Motor neuron (in vitro differentiated cells): ENCODE data around the gene FSHR. TPM values are rescaled to one million over a fixed set of nuclear protein-coding genes. Genes with fewer than 3 reads are reported as not detected.

Source experiments
- ATAC-seq, 8 experiments: fragments of 200-7000 bp; cut with Tn5 transposase; replicated peaks in 6 of 8; 2 replicates each; pipeline ENCODE4 v1.8.0; 2021; ENCODE audit warnings: mild to moderate bottlenecking in 8 of 8, moderate library complexity in 8 of 8
- H3K27ac ChIP-seq, 2 donors: fragments of 250-450 bp; sonication (Bioruptor Pico); 2 replicates each; pipeline ENCODE4 v1.9.0; 2021; ENCODE audit warnings: antibody characterized with exemption in 2 of 2, mild to moderate bottlenecking in 2 of 2, moderate library complexity in 1 of 2
- H3K4me1 ChIP-seq, 2 donors: fragments of 250-450 bp; sonication (Bioruptor Pico); replicated peaks in 1 of 2; 2 replicates each; pipeline ENCODE4 v1.6.1; 2021; ENCODE audit warnings: antibody characterized with exemption in 2 of 2, mild to moderate bottlenecking in 2 of 2, moderate library complexity in 1 of 2
- H3K4me3 ChIP-seq, 5 donors: fragments of 250-450 bp; sonication (Bioruptor Pico); 2 replicates each; pipeline ENCODE4 v1.9.0; 2021; ENCODE audit warnings: antibody characterized with exemption in 5 of 5, mild to moderate bottlenecking in 5 of 5, moderate library complexity in 4 of 5
- WGBS, 10 experiments: fragments of 450-650 bp; shearing (Covaris generic); methylation state at CpG; one replicate each; pipeline ENCODE4 v1.0.0; 2022; 5-methylcytosine and 5-hydroxymethylcytosine counted together
- in situ Hi-C, 9 experiments: fragments of 400-800 bp; cut with MboI; loops; one replicate each; pipeline ENCODE4 v1.15.0; 2021; ENCODE audit warnings: low sequenced_read_pairs in 9 of 9, low pct_unique_long_range_greater_than_20kb in 2 of 9; ENCODE audit not compliant: unreplicated experiment in 9 of 9
- total RNA-seq, 8 experiments: library from RNA; unstranded; fragments of 300-600 nt; gene quantifications; 2 replicates each; pipeline versions ENCODE4 v1.2.3 to v1.2.4, GENCODE V29; 2022

FSHR gene
- total RNA-seq, 8 experiments from 2014 or later: 0.05 to 0.31 (median 0.17) TPM; not detected in 4

DNA sequence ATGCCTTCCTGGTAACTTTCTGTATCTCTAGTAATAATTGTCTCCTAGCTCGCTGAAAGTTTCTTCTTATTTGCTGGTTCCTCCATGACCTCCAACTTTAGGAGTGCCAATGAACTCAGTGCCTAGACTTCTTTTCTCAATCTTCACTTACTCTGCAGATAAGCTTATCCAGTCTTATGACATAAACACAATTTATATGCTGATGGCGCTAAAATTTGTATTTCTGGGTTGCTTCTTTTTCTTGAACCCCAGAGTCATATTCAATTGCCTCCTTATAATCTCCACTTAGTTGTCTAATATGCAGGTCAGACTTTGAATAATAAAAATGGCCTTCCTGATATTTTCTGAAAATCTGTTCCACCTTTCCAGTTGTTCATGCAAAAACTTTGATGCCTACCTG lies 182.5 kb downstream of the FSHR start:
- Histone ChIP-seq H3K4me3 (no peak overlapping the region), H3K4me1 (no peaks in the 10 kb centered on the region), H3K27ac (no peak overlapping the region)
- ATAC-seq: no peak
- in situ Hi-C loops: no loop called here
- WGBS, 10 experiments: 13 to 100% (median 73%) methylated on average over 2 of the region's 2 CpGs

DNA sequence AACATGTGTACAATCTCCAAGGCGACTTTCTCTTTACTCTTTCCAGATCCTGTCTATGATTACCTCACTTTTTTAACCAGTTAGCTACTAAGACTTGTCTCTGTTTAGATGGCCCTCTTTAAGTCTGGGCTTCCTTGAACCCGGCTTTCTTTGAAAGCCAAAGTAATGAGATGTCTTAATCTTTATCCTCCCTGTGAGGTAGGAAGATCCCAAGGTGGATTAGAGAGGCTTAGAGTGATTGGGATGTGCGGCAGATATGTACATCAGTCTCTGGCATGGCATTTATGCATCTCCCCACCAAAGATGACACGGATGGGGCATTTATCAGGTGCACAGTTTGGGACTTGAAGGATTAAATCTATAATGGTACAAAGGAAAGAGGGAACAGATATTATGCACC lies 186.3 kb downstream of the FSHR start:
- Histone ChIP-seq H3K27ac (no peak overlapping the region), H3K4me1 (no peaks in the 10 kb centered on the region), H3K4me3 (no peak overlapping the region)
- WGBS, 10 experiments: 0 to 93% (median 36%) methylated on average over 1 to 4 of the region's 4 CpGs; no CpG with 5 or more reads in 2 of the 10 experiments
- in situ Hi-C loops: no loop called here
- ATAC-seq: no peak

DNA sequence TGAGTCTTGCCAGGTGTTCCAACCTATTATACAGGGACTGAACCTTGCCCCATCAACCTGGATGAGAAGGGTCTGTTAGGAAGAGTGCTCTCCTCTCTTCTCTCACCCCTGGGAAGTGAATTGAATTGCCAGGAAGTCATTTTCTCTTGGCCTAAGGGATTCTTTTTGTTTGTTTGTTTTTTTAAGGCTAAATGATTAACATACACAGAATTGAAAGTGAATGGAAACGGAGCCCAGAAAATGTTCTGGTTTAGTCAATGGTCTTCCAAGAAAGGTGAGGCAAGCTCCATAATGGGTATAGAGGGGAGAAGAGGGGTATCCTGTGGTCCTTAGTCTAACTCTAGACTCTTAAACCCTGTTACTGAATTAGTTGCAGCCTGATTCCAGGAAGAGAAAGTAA lies 189.1 kb downstream of the FSHR start:
- H3K27ac ChIP-seq: no peak overlapping the region
- WGBS, 10 experiments: 0 to 67% (median 37%) methylated on average over 1 of the region's 1 CpG; no CpG with 5 or more reads in 4 of the 10 experiments
- in situ Hi-C loops: no loop called here
- peaks cover 0 to 7% of the 10 kb centered on the region in 2 donors for H3K4me1 ChIP-seq
- no peak for ATAC-seq
- H3K4me3 ChIP-seq: no peak overlapping the region

DNA sequence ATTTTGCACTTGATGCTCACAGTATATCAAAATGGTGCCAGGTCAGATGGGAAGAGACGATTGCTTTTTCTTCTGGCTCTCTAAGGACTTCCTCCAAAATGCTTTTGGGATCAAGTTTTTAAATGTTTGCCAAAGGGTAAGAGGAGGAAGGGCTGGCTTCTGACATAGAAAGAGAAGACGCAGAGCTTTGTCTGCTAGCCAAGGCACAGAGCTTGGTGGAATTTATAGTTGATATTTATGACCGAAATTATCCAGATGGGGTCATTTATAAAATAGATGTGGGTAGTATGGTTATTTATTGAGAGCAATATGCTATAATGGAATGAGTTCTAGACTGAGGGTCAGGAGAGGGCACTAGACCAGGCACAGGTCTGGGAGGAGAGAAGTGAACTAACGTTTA lies 193.3 kb downstream of the FSHR start:
- in situ Hi-C loops: no loop called here
- H3K27ac ChIP-seq: no peak overlapping the region
- 7 to 100% (median 85%) methylated on average over 1 to 4 of the region's 4 CpGs; no CpG with 5 or more reads in 2 of the 10 experiments for WGBS, 10 experiments
- H3K4me1 ChIP-seq: peaks cover 0 to 7% of the 10 kb centered on the region in 2 donors
- no peak for ATAC-seq
- no peak overlapping the region for H3K4me3 ChIP-seq

DNA sequence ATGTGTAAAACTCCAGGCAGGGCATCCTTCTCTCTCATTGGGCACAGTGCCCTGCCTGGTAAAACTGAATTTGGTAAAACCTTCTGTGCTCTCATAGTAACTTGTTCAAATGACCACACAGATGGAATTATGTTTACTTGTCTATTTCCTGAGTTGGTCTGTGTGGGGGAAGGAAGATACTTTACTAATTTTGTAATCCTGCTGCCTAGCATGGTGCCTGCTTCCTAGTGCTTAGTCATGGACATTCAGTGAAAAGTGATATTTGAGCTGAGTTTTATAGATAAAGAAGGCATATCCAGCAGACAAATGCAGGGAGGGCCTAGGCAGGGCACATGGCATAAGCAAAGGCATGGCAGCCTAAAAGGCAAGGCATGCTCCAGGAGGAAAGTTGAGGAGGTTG lies 199.4 kb downstream of the FSHR start:
- Histone ChIP-seq H3K4me3 (no peak overlapping the region), H3K4me1 (no peaks in the 10 kb centered on the region), H3K27ac (no peak overlapping the region)
- no peak for ATAC-seq
- in situ Hi-C loops: no loop called here

DNA sequence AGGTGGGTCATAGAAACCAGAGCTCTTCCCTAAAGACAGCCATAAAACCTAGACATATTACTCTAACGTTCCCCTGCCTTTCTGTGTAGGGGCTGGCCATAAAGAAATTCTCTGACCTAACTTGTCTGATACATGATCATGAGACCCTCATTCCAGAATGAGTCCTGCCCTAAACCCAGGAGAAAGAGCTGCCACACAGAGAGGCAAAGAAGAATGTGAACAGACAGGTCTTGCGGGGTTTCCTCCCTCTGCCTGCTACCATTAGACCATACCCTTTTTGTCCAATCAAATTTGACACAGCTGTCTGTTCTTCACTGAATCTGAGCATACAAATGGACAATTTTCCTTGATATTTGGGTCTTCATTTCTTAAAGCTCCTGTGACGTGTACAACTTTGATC lies 200.0 kb downstream of the FSHR start:
- in situ Hi-C loops: no loop called here
- no peak overlapping the region for H3K27ac ChIP-seq
- WGBS, 10 experiments: 0 to 100% (median 73%) methylated on average over 1 to 3 of the region's 3 CpGs; no CpG with 5 or more reads in 1 of the 10 experiments
- no peaks in the 10 kb centered on the region for H3K4me1 ChIP-seq
- no peak for ATAC-seq
- no peak overlapping the region for H3K4me3 ChIP-seq

DNA sequence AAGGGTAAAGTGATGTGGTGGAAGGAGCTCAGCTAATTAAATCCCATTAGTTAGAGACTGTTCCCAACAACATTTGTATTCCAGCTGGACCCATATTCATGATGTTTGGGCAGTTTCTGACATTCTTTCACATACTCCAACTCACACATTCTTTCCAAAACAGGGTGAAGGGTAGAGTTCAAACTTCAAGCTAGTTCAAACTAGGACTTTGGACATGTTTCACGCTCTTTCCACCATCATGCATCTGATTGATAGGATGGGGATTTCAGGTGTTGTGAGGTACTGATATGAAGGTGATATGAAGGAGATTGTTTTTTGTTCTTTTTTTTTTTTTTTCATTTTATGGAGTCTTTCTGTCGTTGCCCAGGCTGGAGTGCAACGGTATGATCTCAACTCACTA lies 201.7 kb downstream of the FSHR start:
- H3K4me3 ChIP-seq: no peak overlapping the region
- no peak for ATAC-seq
- 43 to 100% (median 73%) methylated on average over 1 to 3 of the region's 3 CpGs; no CpG with 5 or more reads in 5 of the 10 experiments for WGBS, 10 experiments
- no peaks in the 10 kb centered on the region for H3K4me1 ChIP-seq
- H3K27ac ChIP-seq: no peak overlapping the region
- in situ Hi-C loops: no loop called here

DNA sequence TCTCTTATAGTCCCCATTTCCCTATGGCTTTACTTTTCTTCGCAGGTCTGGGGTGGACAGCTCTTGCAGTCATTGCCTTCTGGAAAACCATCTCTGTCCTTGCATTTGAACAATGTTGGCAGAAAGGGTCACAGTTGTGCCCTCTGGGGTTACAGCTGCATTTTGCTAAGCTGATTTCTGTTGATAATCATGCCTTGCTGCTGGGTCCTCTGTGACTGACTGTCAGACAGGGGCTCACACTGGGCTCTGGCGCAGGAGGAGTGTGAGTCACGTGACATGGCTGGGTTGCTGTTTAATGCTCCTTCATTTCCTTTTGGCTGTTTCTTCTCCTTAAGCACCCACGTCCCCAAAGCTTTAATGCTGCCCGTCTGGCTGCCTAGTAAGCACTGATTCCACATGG lies 202.2 kb downstream of the FSHR start:
- in situ Hi-C loops: no loop called here
- peak in 1 of 8 experiments; percentile 36 for ATAC-seq

DNA sequence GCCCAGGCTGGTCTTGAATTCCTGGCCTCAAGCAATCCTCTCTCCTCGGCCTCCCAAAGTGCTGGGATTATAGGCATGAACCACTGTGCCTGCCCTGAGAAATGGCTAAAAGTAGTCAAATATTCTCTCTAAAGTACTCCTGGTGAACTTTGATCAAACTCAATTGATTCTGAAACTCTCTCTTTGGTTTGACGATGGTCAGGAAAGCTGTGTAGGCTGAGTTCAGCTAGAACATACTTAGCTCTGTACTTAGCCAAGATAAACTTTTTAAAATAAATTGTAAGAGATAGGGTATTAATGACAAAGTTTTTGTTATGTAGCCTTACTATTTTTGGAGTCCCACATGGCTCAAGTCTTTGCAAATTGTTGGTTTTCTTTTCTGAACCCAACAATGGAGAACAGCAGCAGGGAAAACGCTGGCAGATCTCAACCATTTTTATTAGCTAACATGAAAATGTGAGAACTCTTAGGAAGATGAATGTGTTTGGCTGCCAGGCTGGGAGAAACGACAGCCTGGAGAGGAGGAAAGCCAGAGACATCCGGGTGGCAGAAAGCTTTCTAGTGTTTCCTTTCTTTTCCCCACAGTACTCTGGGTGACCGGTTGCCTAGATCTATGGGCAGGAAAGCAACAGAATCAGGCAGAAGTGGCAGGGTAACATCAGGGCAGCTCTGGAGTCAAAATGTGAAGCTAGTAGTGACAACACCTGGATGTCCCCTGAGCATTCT lies 205.8 kb downstream of the FSHR start:
- no peak overlapping the region for H3K27ac ChIP-seq
- no peaks in the 10 kb centered on the region for H3K4me1 ChIP-seq
- peak in 1 of 8 experiments; percentile 71 for ATAC-seq
- in situ Hi-C loops: loop anchor here in 4 of 9 experiments (10.0 to 25.0 kb wide), 4 partner anchors 336 to 1539 kb away; partner anchors contain the start of gene GTF2A1L (in 1 of the 4)
- WGBS, 10 experiments: 0 to 100% (median 68%) methylated on average over 1 to 6 of the region's 6 CpGs; no CpG with 5 or more reads in 1 of the 10 experiments
- no peak overlapping the region for H3K4me3 ChIP-seq

More for the DNA sequence above, 202.2 kb downstream of the FSHR start:
- Histone ChIP-seq H3K4me3 (no peak overlapping the region), H3K4me1 (no peaks in the 10 kb centered on the region), H3K27ac (no peak overlapping the region)
- 0 to 100% (median 55%) methylated on average over 1 to 5 of the region's 5 CpGs; no CpG with 5 or more reads in 2 of the 10 experiments for WGBS, 10 experiments

DNA sequence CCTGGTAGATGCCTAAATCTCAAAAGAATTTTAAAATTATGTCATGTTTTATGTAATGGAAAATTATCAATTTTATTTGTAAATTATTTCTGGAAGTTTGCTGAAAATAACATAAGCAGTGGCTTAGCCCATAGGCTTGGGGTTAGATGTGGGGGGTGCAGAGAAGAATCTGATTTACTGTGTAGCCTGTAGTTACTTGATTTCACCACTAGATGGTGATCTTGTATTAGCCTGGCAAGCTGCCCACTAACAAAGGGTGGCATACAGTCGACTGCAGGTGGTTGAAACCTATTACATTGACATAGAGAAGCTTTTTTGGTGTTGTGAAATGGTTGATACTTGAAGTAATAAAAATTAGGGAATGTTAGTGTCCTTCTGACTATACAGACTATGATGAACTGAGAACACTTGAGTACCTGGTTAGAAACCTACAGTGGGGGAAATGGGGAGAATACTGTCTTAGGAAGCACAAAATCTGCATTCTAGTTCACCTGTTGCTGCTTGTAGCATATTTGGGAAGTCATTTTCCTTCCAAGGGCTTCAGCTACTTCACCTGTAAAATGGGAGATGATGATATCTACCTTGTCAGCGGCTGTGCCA lies 207.8 kb downstream of the FSHR start:
- peaks cover 0 to 3% of the 10 kb centered on the region in 2 donors for H3K4me1 ChIP-seq
- in situ Hi-C loops: loop anchor here in 4 of 9 experiments (10.0 to 25.0 kb wide), 4 partner anchors 334 to 1541 kb away; partner anchors contain the start of gene GTF2A1L (in 1 of the 4)

DNA sequence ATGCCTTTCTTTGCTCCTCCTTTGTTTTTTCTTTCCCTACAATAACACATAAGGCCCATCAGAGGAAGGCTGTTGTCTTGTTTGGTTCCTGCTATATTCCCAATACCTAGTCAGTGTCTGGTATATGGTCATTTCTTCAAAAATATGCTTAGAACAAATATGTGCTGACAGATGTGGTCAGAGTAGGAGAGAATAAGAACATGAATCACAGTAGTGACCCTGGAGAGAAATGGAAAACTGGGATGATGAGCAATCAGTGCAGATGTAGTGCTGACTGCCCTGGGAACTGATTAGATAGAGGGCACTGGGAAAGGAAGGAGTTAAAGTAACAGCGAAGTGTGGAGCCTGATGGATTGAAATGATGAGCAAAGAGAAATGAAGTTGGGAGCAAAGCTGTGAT lies 209.4 kb downstream of the FSHR start:
- WGBS, 10 experiments: 0 to 100% (median 50%) methylated on average over 1 of the region's 1 CpG; no CpG with 5 or more reads in 5 of the 10 experiments
- Histone ChIP-seq H3K4me3 (no peak overlapping the region), H3K27ac (no peak overlapping the region), H3K4me1 (peaks cover 10 to 12% of the 10 kb centered on the region in 2 donors)
- ATAC-seq: no peak
- in situ Hi-C loops: loop anchor here in 4 of 9 experiments (10.0 to 25.0 kb wide), 4 partner anchors 333 to 1542 kb away; partner anchors contain the start of gene GTF2A1L (in 1 of the 4)

More for the DNA sequence above, 207.8 kb downstream of the FSHR start:
- WGBS, 10 experiments: 40 to 100% (median 78%) methylated on average over 1 to 2 of the region's 2 CpGs; no CpG with 5 or more reads in 4 of the 10 experiments
- H3K27ac ChIP-seq: no peak overlapping the region
- ATAC-seq: peak; percentile 75 to 91 (median 84)
- no peak overlapping the region for H3K4me3 ChIP-seq

DNA sequence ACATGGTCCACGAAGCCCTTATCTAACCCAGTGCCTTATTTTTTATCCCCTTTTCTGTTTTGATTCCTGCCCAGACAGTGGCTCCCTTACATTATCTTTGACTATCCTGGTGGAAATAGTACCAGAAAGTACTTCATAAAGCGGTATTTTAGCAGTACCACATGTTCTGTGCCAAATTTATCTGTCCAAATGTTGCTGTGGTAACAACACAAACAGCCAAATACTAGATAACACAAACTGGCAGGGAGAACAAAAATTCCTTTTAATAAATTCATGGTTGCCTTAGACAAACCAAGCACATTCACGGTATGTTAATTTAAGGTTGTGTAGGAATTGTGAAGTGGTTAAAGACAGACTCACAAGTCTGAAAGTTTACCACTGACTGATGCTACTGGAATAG lies 210.9 kb downstream of the FSHR start:
- ATAC-seq: no peak
- peaks cover 12% of the 10 kb centered on the region in 2 donors for H3K4me1 ChIP-seq
- no peak overlapping the region for H3K4me3 ChIP-seq
- no peak overlapping the region for H3K27ac ChIP-seq
- in situ Hi-C loops: loop anchor here in 4 of 9 experiments (10.0 to 25.0 kb wide), 4 partner anchors 331 to 1544 kb away; partner anchors contain the start of gene GTF2A1L (in 1 of the 4)
- 13 to 100% (median 92%) methylated on average over 2 to 3 of the region's 3 CpGs; no CpG with 5 or more reads in 3 of the 10 experiments for WGBS, 10 experiments

DNA sequence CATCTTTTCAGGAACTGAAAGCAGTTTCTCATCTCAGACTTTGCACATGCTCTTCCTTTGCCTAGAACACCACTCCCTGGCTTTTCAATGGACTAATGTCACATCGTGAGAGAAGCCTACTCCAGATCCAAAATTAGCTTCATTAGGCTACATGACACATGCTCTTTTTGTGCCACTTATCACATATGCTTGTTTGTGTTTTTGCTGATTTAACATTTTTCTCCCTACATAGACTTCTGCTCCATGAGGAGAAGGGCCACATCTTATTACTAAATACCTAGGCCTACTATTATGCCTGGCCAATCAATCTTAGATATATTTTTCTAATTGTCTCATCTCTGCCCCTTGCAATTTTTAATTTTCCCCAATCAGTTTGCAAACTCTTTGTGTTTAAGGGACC lies 212.4 kb downstream of the FSHR start:
- no peak for ATAC-seq
- in situ Hi-C loops: loop anchor here in 4 of 9 experiments (10.0 to 25.0 kb wide), 4 partner anchors 330 to 1545 kb away; partner anchors contain the start of gene GTF2A1L (in 1 of the 4)
- H3K4me1 ChIP-seq: peaks cover 12% of the 10 kb centered on the region in 2 donors
- 0 to 100% (median 60%) methylated on average over 1 of the region's 1 CpG; no CpG with 5 or more reads in 3 of the 10 experiments for WGBS, 10 experiments
- no peak overlapping the region for H3K27ac ChIP-seq
- H3K4me3 ChIP-seq: no peak overlapping the region
